Endodermal cell (in vitro differentiated cells): ENCODE results near the gene LMTK2. TPM values are rescaled to one million over a fixed set of nuclear protein-coding genes. Genes with fewer than 3 reads are reported as not detected.

Source experiments
- DNase-seq: peaks from one replicate; pipeline ENCODE4 v3.0.0-alpha.2; 2017
- H3K27ac ChIP-seq: 2 replicates; pipeline ENCODE4 v1.5.1; 2013; ENCODE audit warnings: mild to moderate bottlenecking, low read depth, low read length, moderate library complexity
- H3K27me3 ChIP-seq: 2 replicates; pipeline ENCODE4 v1.6.1; 2013; ENCODE audit warnings: mild to moderate bottlenecking, low read length, moderate library complexity; ENCODE audit not compliant: insufficient read depth, control insufficient read depth, poor library complexity, severe bottlenecking
- H3K36me3 ChIP-seq: 2 replicates; pipeline ENCODE4 v1.7.0; 2013; ENCODE audit warnings: mild to moderate bottlenecking, low read length, moderate library complexity; ENCODE audit not compliant: control insufficient read depth, insufficient read depth
- H3K4me1 ChIP-seq: one replicate; pipeline ENCODE4 v1.7.0; 2013; ENCODE audit warnings: low read length; ENCODE audit not compliant: control insufficient read depth, insufficient read depth
- H3K4me3 ChIP-seq: 2 replicates; pipeline ENCODE4 v1.5.1; 2013; ENCODE audit warnings: mild to moderate bottlenecking, low read length, moderate library complexity
- H3K9ac ChIP-seq: 2 replicates; pipeline ENCODE4 v1.6.1; 2013; ENCODE audit warnings: mild to moderate bottlenecking, low read length, moderate library complexity; ENCODE audit not compliant: poor library complexity, severe bottlenecking; ENCODE audit errors: extremely low read depth
- H3K9me3 ChIP-seq: 2 replicates; pipeline ENCODE4 v1.6.1; 2013; ENCODE audit warnings: mild to moderate bottlenecking, low read length, moderate library complexity; ENCODE audit not compliant: control insufficient read depth
- H3K27ac Mint-ChIP-seq: 2 replicates; pipeline ENCODE4 v1.8.0; 2020; ENCODE audit warnings: mixed read lengths
- H3K27me3 Mint-ChIP-seq: 2 replicates; pipeline ENCODE4 v1.8.0; 2021; ENCODE audit warnings: mild to moderate bottlenecking, mixed read lengths; ENCODE audit not compliant: insufficient read depth
- H3K36me3 Mint-ChIP-seq: 2 replicates; pipeline ENCODE4 v1.8.0; 2020; ENCODE audit warnings: low read depth, mixed read lengths
- H3K4me1 Mint-ChIP-seq: 2 replicates; pipeline ENCODE4 v1.8.0; 2020; ENCODE audit warnings: mixed read lengths
- H3K4me3 Mint-ChIP-seq: 2 replicates; pipeline ENCODE4 v1.8.0; 2020; ENCODE audit warnings: mild to moderate bottlenecking, moderate library complexity, mixed read lengths
- H3K9me3 Mint-ChIP-seq: 2 replicates; pipeline ENCODE4 v1.8.0; 2020; ENCODE audit warnings: mild to moderate bottlenecking, mixed read lengths
- CTCF ChIP-seq: fragments of 200-600 bp; sonication (generic); conservative IDR thresholded peaks from 2 replicates; pipeline ENCODE4 v1.5.0; 2021; ENCODE audit warnings: antibody characterized with exemption, mild to moderate bottlenecking
- WGBS, 2 experiments: methylation state at CpG; one replicate each; pipeline versions ENCODE4 v1.1.5 to v1.1.7; 2013; ENCODE audit warnings: missing lambda C conversion rate in 2 of 2, mixed read lengths in 1 of 2; ENCODE audit not compliant: insufficient coverage in 1 of 2, insufficient read length in 1 of 2; 5-methylcytosine and 5-hydroxymethylcytosine counted together
- total RNA-seq, 2 donors: library from RNA; stranded (reverse); fragmentation: NEBNext Ultra II Directional in 1 of 2; extraction: Animal tissue kit (Norgen Biotek cat#: 25700) in 1 of 2; gene quantifications; 2 replicates in 1 of 2; 3 replicates in 1 of 2; pipeline ENCODE4 v1.2.1, GENCODE V29; 2021

Gene LMTK2
- total RNA-seq, 2 donors from 2014 or later: 23.5 to 25.6 TPM

- Histone ChIP-seq H3K36me3 (no peaks in the 10 kb centered on the region), H3K9ac (no peak overlapping the region), H3K9me3 (no peaks in the 10 kb centered on the region), H3K27me3 (no peaks in the 10 kb centered on the region), H3K4me3 (no peak overlapping the region), H3K4me1 (no peaks in the 10 kb centered on the region), H3K27ac (no peak overlapping the region)
- Mint-ChIP-seq H3K9me3 (no peaks in the 10 kb centered on the region), H3K4me3 (no peak overlapping the region), H3K36me3 (peaks cover 25% of the 10 kb centered on the region), H3K27ac (no peak overlapping the region), H3K27me3 (no peaks in the 10 kb centered on the region), H3K4me1 (no peaks in the 10 kb centered on the region)
- no peak for DNase-seq
- TF ChIP-seq CTCF: no peak
- WGBS, 2 experiments: 92 to 100% methylated on average over 2 to 4 of the region's 4 CpGs
These were observed 131.4 kb downstream of the LMTK2 start for GRCh38 chr7:98238076-98238475.

- Mint-ChIP-seq H3K9me3 (no peaks in the 10 kb centered on the region), H3K27me3 (no peaks in the 10 kb centered on the region), H3K36me3 (peaks cover 25% of the 10 kb centered on the region), H3K4me1 (no peaks in the 10 kb centered on the region), H3K27ac (no peak overlapping the region), H3K4me3 (no peak overlapping the region)
- H3K4me1 ChIP-seq: no peaks in the 10 kb centered on the region
- no peaks in the 10 kb centered on the region for H3K27me3 ChIP-seq
- 97 to 98% methylated on average over 7 to 9 of the region's 9 CpGs for WGBS, 2 experiments
- H3K4me3 ChIP-seq: no peak overlapping the region
- H3K27ac ChIP-seq: no peak overlapping the region
- no peak for TF ChIP-seq CTCF
- no peaks in the 10 kb centered on the region for H3K36me3 ChIP-seq
- H3K9ac ChIP-seq: no peak overlapping the region
- DNase-seq: no peak
- H3K9me3 ChIP-seq: no peaks in the 10 kb centered on the region
These were observed 132.3 kb downstream of the LMTK2 start for GRCh38 chr7:98238976-98239375.

GRCh38 chr7:98240961-98241673 is 134.5 kb downstream of the LMTK2 start:
- Mint-ChIP-seq H3K36me3 (peaks cover 20% of the 10 kb centered on the region), H3K4me1 (no peaks in the 10 kb centered on the region), H3K4me3 (no peak overlapping the region), H3K9me3 (no peaks in the 10 kb centered on the region), H3K27ac (peak overlapping the region; percentile 74), H3K27me3 (no peaks in the 10 kb centered on the region)
- Histone ChIP-seq H3K9me3 (no peaks in the 10 kb centered on the region), H3K27ac (no peak overlapping the region), H3K9ac (no peak overlapping the region), H3K36me3 (no peaks in the 10 kb centered on the region), H3K4me3 (no peak overlapping the region), H3K4me1 (no peaks in the 10 kb centered on the region), H3K27me3 (no peaks in the 10 kb centered on the region)
- DNase-seq: peak; percentile 90
- TF ChIP-seq CTCF: peak; percentile 88
- WGBS, 2 experiments: 76% methylated on average over 14 to 19 of the region's 19 CpGs
